ENCODE measurements around the gene GNL3L. TPM values are rescaled to one million over a fixed set of nuclear protein-coding genes. Genes with fewer than 3 reads are reported as not detected.

GNL3L gene
- 32.6 TPM for total RNA-seq

GRCh38 chrX:54529552-54530356 is at the start of gene GNL3L:
TSS of gene GNL3L (plus strand) at chrX:54530219. CDS start at chrX:54532567, 2,348 bp downstream.

GRCh38 chrX:54495814-54496516 is 34.1 kb upstream of the GNL3L start, which contains the start of gene FGD1:
TSS of gene FGD1 (minus strand) at chrX:54496234. CDS start at chrX:54495432, 802 bp downstream.

Other genes starting within 250 kb of the GNL3L start
- gene WNK3, start 172.2 kb upstream of the GNL3L start, total RNA-seq, result 6.3 TPM
- gene TSR2, start 89.8 kb upstream of the GNL3L start, total RNA-seq, result 19.2 TPM
- 15.0 TPM for gene FGD1, start 34.0 kb upstream of the GNL3L start, total RNA-seq